ENCODE measurements around the gene C5orf46.

C5orf46 gene

DNA sequence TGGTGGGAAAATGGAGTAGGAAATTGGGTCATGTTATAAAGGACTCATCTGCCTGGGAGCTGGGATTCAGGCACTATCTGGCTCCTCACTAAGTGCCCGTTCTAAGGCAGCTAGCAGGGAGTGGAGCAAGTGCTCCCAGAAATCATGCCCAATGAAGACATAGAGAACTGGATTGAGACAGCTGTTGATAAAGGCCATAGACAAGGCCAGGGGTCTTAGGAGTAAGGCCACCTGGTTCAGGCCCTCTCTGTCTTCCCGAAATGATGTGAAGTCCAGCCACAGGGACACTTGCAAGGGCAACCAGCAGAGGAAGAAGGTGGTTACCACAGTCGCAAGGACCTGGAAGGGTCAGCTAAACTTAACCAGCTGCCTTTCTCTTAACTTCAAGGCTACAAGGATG lies 54.8 kb downstream of the C5orf46 start:
- Histone ChIP-seq H3K27ac (ENCODE audit: low read depth, low read length) (no peak overlapping the region), H3K9me3 (ENCODE audit: control insufficient read depth in 5 of 5, low read length in 5 of 5) (no peaks in the 10 kb centered on the region), H3K4me1 (ENCODE audit: control insufficient read depth in 5 of 5, insufficient read depth in 5 of 5, low read length in 5 of 5) (peaks cover 0 to 7% (median 0%) of the 10 kb centered on the region in 5 donors), H3K27me3 (ENCODE audit: control insufficient read depth in 5 of 5, insufficient read depth in 4 of 5, low read length in 5 of 5) (peaks cover 0 to 4% (median 0%) of the 10 kb centered on the region in 5 donors), H3K4me3 (ENCODE audit: low read depth in 1 of 5, low read length in 5 of 5) (no peak overlapping the region), H3K36me3 (ENCODE audit: control insufficient read depth in 5 of 5, insufficient read depth in 5 of 5, low read length in 5 of 5) (no peaks in the 10 kb centered on the region), H3K9ac (ENCODE audit: low read length in 5 of 5) (no peak overlapping the region)

GRCh38 chr5:147849226-147849625 lies 57.1 kb downstream of the C5orf46 start:
- Histone ChIP-seq H3K4me3 (ENCODE audit: low read depth in 1 of 5, low read length in 5 of 5) (no peak overlapping the region), H3K36me3 (ENCODE audit: control insufficient read depth in 5 of 5, insufficient read depth in 5 of 5, low read length in 5 of 5) (no peaks in the 10 kb centered on the region), H3K9ac (ENCODE audit: low read length in 5 of 5) (no peak overlapping the region), H3K27ac (ENCODE audit: low read depth, low read length) (no peak overlapping the region), H3K4me1 (ENCODE audit: control insufficient read depth in 5 of 5, insufficient read depth in 5 of 5, low read length in 5 of 5) (peaks cover 0 to 7% (median 0%) of the 10 kb centered on the region in 5 donors), H3K27me3 (ENCODE audit: control insufficient read depth in 5 of 5, insufficient read depth in 4 of 5, low read length in 5 of 5) (peaks cover 0 to 6% (median 3%) of the 10 kb centered on the region in 5 donors), H3K9me3 (ENCODE audit: control insufficient read depth in 5 of 5, low read length in 5 of 5) (no peaks in the 10 kb centered on the region)

DNA sequence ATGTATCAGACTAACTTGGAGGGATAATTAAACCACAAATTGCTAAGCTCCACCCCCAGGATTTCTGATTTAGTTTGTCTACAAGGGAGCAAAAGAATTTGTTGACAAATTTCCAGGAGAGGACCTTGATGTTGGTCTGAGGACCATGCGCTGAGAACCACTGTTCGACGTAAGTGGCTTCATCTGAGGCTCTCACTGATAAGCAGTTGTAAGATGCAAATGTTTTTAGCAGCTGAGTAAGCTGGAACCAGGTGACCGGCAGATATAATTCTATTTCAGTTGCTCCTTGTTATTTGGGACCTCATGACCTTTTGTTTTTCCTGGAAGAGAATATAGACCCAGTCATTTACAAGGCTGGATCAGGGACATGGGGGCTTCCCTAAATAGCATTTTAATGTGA lies 60.7 kb downstream of the C5orf46 start:
- Histone ChIP-seq H3K4me3 (ENCODE audit: low read depth in 1 of 5, low read length in 5 of 5) (no peak overlapping the region), H3K9me3 (ENCODE audit: control insufficient read depth in 5 of 5, low read length in 5 of 5) (no peaks in the 10 kb centered on the region), H3K4me1 (ENCODE audit: control insufficient read depth in 5 of 5, insufficient read depth in 5 of 5, low read length in 5 of 5) (peaks cover 0 to 7% (median 0%) of the 10 kb centered on the region in 5 donors), H3K27ac (ENCODE audit: low read depth, low read length) (no peak overlapping the region), H3K27me3 (ENCODE audit: control insufficient read depth in 5 of 5, insufficient read depth in 4 of 5, low read length in 5 of 5) (peaks cover 0 to 13% (median 3%) of the 10 kb centered on the region in 5 donors), H3K9ac (ENCODE audit: low read length in 5 of 5) (no peak overlapping the region), H3K36me3 (ENCODE audit: control insufficient read depth in 5 of 5, insufficient read depth in 5 of 5, low read length in 5 of 5) (no peaks in the 10 kb centered on the region)

GRCh38 chr5:147844846-147845245 lies 61.5 kb downstream of the C5orf46 start:
- Histone ChIP-seq H3K27me3 (ENCODE audit: control insufficient read depth in 5 of 5, insufficient read depth in 4 of 5, low read length in 5 of 5) (peaks cover 0 to 13% (median 3%) of the 10 kb centered on the region in 5 donors), H3K36me3 (ENCODE audit: control insufficient read depth in 5 of 5, insufficient read depth in 5 of 5, low read length in 5 of 5) (no peaks in the 10 kb centered on the region), H3K4me1 (ENCODE audit: control insufficient read depth in 5 of 5, insufficient read depth in 5 of 5, low read length in 5 of 5) (peaks cover 0 to 7% (median 0%) of the 10 kb centered on the region in 5 donors), H3K9ac (ENCODE audit: low read length in 5 of 5) (no peak overlapping the region), H3K4me3 (ENCODE audit: low read depth in 1 of 5, low read length in 5 of 5) (no peak overlapping the region), H3K9me3 (ENCODE audit: control insufficient read depth in 5 of 5, low read length in 5 of 5) (no peaks in the 10 kb centered on the region), H3K27ac (ENCODE audit: low read depth, low read length) (no peak overlapping the region)

GRCh38 chr5:147842869-147843268 lies 63.5 kb downstream of the C5orf46 start:
- Histone ChIP-seq H3K4me1 (ENCODE audit: control insufficient read depth in 5 of 5, insufficient read depth in 5 of 5, low read length in 5 of 5) (peaks cover 0 to 7% (median 0%) of the 10 kb centered on the region in 5 donors), H3K9me3 (ENCODE audit: control insufficient read depth in 5 of 5, low read length in 5 of 5) (no peaks in the 10 kb centered on the region), H3K9ac (ENCODE audit: low read length in 5 of 5) (no peak overlapping the region), H3K4me3 (ENCODE audit: low read depth in 1 of 5, low read length in 5 of 5) (no peak overlapping the region), H3K27ac (ENCODE audit: low read depth, low read length) (no peak overlapping the region), H3K27me3 (ENCODE audit: control insufficient read depth in 5 of 5, insufficient read depth in 4 of 5, low read length in 5 of 5) (peaks cover 0 to 13% (median 3%) of the 10 kb centered on the region in 5 donors), H3K36me3 (ENCODE audit: control insufficient read depth in 5 of 5, insufficient read depth in 5 of 5, low read length in 5 of 5) (no peaks in the 10 kb centered on the region)
